Embryonic facial prominence (tissue), 1 donor: ENCODE data around the gene PRKAG2.

ENCODE experiments used
- DNase-seq: peaks from one replicate; pipeline ENCODE4 v3.0.0-alpha.2; 2016; ENCODE audit errors: extremely low spot score

The PRKAG2 gene

GRCh38 chr7:151818674-151819519 is 58.0 kb downstream of the PRKAG2 start:
- DNase-seq, result no peak

- no peak for DNase-seq
Measured at GRCh38 chr7:151817981-151818673, 58.8 kb downstream of the PRKAG2 start.

- no peak for DNase-seq
Measured at GRCh38 chr7:151817315-151817690, 59.6 kb downstream of the PRKAG2 start.

GRCh38 chr7:151816562-151817314 is 60.2 kb downstream of the PRKAG2 start:
- DNase-seq, result no peak

GRCh38 chr7:151815419-151815818 is 61.5 kb downstream of the PRKAG2 start:
- no peak for DNase-seq

GRCh38 chr7:151814400-151815009 is 62.4 kb downstream of the PRKAG2 start:
- no peak for DNase-seq

- no peak for DNase-seq
Measured at GRCh38 chr7:151813997-151814396, 62.9 kb downstream of the PRKAG2 start.

GRCh38 chr7:151813445-151813844 is 63.5 kb downstream of the PRKAG2 start:
- no peak for DNase-seq

GRCh38 chr7:151812967-151813366 is 63.9 kb downstream of the PRKAG2 start:
- no peak for DNase-seq

- DNase-seq, result no peak
Measured at GRCh38 chr7:151810441-151811232, 66.3 kb downstream of the PRKAG2 start.

- no peak for DNase-seq
Measured at GRCh38 chr7:151809864-151810170, 67.1 kb downstream of the PRKAG2 start.

GRCh38 chr7:151809146-151809863 is 67.6 kb downstream of the PRKAG2 start:
- DNase-seq, result no peak

GRCh38 chr7:151808400-151809145 is 68.3 kb downstream of the PRKAG2 start:
- DNase-seq, result no peak

- DNase-seq, result no peak
Measured at GRCh38 chr7:151807846-151808245, 69.1 kb downstream of the PRKAG2 start.

GRCh38 chr7:151806952-151807775 is 69.8 kb downstream of the PRKAG2 start:
- DNase-seq, result no peak

GRCh38 chr7:151806204-151806603 is 70.7 kb downstream of the PRKAG2 start:
- no peak for DNase-seq

GRCh38 chr7:151805191-151805590 is 71.7 kb downstream of the PRKAG2 start:
- no peak for DNase-seq

- DNase-seq, result no peak
Measured at GRCh38 chr7:151804756-151805155, 72.2 kb downstream of the PRKAG2 start.

- DNase-seq, result no peak
Measured at GRCh38 chr7:151803841-151804240, 73.1 kb downstream of the PRKAG2 start.
